DMS114 treated with DMSO at 0.1 percent for 48 hours (cell line): ENCODE data around the gene PDGFD.

Experiments
- DNase-seq: peaks from one replicate; lab custom pipeline; 2025; ENCODE audit not compliant: unreplicated experiment; lab: John Stamatoyannopoulos, UW

Gene PDGFD

GRCh38 chr11:104164028-104164520, at the start of gene PDGFD:
Gene PDGFD, minus strand, starts transcription at chr11:104164147.
- peak; percentile 25 for DNase-seq

- DNase-seq = no peak
Observed at GRCh38 chr11:104206936-104207335, 43.0 kb upstream of the PDGFD start.

- no peak for DNase-seq
Observed at GRCh38 chr11:104205838-104206237, 41.9 kb upstream of the PDGFD start.

- no peak for DNase-seq
Observed at GRCh38 chr11:104200688-104201087, 36.7 kb upstream of the PDGFD start.

- no peak for DNase-seq
Observed at GRCh38 chr11:104199053-104199452, 35.1 kb upstream of the PDGFD start.

GRCh38 chr11:104198576-104198975, 34.6 kb upstream of the PDGFD start:
- DNase-seq = no peak

GRCh38 chr11:104191124-104191523, 27.2 kb upstream of the PDGFD start:
- DNase-seq = no peak

GRCh38 chr11:104183593-104183992, 19.6 kb upstream of the PDGFD start:
- no peak for DNase-seq

GRCh38 chr11:104175769-104176168, 11.8 kb upstream of the PDGFD start:
- no peak for DNase-seq

- no peak for DNase-seq
Observed at GRCh38 chr11:104169091-104169490, 5.1 kb upstream of the PDGFD start.

GRCh38 chr11:104165014-104165413, 1.1 kb upstream of the PDGFD start:
- DNase-seq = no peak

GRCh38 chr11:104163100-104164027, 583 bp downstream of the PDGFD start:
- DNase-seq = no peak

GRCh38 chr11:104161751-104162450, 2.0 kb downstream of the PDGFD start:
- DNase-seq = no peak

GRCh38 chr11:104159356-104159755, 4.6 kb downstream of the PDGFD start:
- no peak for DNase-seq

- DNase-seq = no peak
Observed at GRCh38 chr11:104155375-104155774, 8.6 kb downstream of the PDGFD start.

GRCh38 chr11:104154296-104154695, 9.7 kb downstream of the PDGFD start:
- DNase-seq = no peak

GRCh38 chr11:104152941-104153505, 10.9 kb downstream of the PDGFD start:
- DNase-seq = no peak

GRCh38 chr11:104151404-104152204, 12.3 kb downstream of the PDGFD start:
- DNase-seq = no peak

- DNase-seq = no peak
Observed at GRCh38 chr11:104148706-104149105, 15.2 kb downstream of the PDGFD start.

- DNase-seq = no peak
Observed at GRCh38 chr11:104148074-104148473, 15.9 kb downstream of the PDGFD start.

GRCh38 chr11:104146943-104147342, 17.0 kb downstream of the PDGFD start:
- no peak for DNase-seq
